Measurements from ENCODE around the gene CLIP4. TPM values are rescaled to one million over a fixed set of nuclear protein-coding genes. Genes with fewer than 3 reads are reported as not detected.
"Not testable (repeated sequence)": the region's sequence is repeated elsewhere in the genome, so short reads cannot be mapped to it uniquely, and the experiment has no call there.

Gene CLIP4
- total RNA-seq, 1 donor from 2014 or later, result 32.8 TPM

DNA sequence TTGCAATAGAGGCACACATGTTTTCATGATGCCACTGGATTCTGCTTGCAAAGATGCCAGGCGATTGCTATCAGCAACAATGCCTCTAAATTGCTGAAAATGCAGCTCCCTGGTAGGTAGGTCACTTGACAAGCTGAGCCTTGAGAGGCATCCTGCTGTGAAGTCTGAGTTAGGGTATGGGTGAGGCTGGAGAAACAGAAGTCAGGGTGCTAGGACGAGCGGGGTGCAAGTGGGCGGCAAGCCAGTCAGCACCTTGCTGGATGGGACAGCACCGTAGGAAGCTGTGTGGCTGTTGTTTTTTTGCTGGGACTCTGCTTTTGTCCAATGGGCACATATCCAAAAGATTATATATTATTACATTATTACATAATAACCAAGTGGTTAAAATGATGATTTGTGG lies 10.5 kb upstream of the CLIP4 start:
- DNase-seq (ENCODE audit: low spot score), result no peak

DNA sequence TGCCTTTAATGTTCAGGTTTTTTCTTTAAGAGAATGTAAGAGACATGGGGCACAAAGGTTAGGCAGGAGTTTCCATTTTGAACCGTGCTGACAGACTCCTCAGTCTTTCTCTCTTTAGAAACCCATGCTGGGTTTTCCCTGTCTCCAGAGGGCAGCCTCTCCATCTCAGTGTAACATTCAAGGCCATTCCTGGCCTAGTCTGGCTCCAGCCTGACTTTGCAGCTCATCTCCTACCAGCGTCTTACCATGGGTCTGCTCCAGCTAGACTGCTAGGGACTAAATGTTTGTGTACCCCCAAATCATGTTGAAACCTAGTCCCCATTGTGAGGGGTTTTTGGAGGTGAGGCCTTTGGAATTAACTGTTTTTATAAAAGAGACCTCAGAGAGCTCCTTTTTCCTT lies 9.8 kb upstream of the CLIP4 start:
- no peak for DNase-seq (ENCODE audit: low spot score)

DNA sequence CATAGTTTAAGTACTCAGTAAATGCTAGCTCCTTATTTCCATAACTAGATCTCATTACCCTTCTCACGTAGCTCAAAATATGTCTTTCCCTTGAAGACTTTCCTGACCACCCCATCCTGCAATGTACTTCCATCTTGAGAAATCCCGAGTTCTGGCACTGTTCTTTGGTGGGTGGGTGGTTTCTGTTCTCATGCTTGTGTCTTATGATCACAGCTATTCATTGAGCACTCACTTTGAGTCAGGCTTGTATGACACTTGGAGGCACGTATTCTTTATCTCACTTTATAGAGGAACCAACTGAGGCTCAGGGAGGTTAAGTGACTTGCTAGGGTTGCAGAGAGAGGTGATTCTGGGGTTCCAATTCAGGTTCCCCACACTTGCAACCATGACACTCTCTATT lies 9.0 kb upstream of the CLIP4 start:
- DNase-seq (ENCODE audit: low spot score), result no peak

DNA sequence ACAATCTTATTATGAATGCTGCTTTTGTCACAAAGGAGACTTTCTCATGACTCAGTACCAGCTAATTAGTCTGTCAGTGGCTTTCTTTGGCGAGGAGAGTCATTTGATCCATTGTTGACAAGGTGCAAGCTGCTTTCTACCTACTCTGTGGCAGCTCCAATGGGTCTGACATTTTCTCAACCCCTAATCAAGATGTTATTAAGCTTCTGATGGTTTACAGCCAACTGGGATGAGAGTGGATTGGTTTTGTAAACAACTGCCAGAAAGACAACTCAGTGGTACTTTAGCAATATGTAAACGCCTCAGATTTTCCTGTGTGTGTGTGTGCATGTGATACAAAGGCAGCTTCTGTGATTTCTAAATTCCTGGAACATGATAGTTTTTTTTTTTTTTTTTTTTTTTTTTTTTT lies 8.2 kb upstream of the CLIP4 start:
- DNase-seq (ENCODE audit: low spot score), result no peak

DNA sequence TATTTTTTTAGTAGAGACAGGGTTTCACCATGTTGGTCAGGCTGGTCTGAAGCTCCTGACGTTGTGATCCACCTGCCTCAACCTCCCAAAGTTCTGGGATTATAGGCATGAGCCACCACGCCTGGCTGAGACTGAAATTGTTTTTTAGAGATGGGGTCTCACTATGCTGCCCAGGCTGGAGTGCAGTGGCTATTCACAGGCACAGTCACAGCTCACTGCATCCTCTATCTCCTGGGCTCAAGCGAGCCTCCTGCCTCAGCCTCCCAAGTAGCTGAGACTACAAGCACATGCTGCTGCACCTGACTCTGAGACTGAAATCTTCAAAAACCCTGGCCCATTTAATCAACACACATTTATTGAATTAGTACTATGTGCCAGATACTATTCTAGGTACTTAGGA lies 7.7 kb upstream of the CLIP4 start:
- DNase-seq (ENCODE audit: low spot score), result not testable (repeated sequence)

DNA sequence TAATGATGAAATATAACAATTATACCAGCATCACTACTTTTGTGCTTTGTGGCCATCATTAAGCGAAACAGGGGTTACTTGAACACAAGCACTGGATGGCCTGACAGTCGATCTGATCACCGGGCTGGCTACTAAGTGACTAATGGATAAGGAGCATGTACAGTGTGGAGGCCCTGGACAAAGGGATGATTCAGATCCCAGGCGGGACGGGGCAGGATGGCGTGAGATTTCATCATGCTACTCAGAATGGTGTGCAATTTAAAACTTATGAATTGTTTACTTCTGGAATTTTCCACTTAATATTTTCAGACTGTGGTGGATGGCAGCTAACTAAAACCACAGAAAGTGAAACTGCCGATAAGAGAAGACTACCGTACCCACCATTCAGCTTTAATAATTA lies 7.0 kb upstream of the CLIP4 start:
- no peak for DNase-seq (ENCODE audit: low spot score)

DNA sequence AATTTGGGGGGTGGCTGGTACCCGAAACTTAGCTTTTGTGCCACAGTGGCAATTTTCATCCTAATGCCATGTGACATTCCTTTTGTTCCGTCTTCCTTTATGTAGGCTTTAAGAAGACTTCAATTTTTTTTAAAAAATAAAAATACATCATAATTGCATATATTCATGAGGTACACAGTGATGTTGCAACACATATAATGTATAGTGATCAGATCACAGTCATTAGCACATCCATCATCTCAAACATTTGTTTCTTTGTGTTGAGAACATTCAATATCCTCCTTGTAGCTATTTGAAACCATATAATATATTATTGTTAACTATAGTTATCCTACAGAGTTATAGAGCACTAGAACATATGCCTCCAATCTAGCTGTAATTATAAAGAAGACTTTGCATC lies 6.0 kb upstream of the CLIP4 start:
- no peak for DNase-seq (ENCODE audit: low spot score)

DNA sequence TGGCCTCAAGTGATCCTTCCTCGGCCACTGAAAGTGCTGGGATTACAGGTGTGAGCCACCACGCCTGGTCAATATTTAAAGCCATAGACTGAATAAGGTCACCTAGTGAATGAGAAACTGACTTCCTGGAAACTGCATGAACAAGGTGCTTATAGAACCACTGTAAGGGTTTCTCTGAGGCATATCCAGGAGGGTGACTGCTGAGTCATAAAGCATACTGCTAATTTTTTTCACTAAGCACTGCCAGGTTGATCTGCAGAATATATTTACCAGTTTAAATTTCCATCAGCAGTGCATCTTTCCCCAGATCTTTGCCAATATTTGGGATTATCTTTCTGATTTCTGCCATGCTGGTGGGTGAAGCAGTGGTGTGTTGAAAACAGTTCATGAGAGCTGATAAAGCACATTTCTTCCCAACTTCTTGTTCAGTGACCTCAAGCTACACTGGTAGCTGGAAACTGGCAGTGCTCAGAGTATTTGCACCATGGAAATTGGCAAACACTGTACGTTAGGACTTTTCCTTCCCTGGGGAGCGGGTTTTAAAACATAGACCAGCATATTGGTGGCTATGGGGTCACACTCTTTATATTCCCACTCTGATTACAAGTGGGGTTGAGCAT lies 4.2 kb upstream of the CLIP4 start:
- DNase-seq (ENCODE audit: low spot score), result no peak

DNA sequence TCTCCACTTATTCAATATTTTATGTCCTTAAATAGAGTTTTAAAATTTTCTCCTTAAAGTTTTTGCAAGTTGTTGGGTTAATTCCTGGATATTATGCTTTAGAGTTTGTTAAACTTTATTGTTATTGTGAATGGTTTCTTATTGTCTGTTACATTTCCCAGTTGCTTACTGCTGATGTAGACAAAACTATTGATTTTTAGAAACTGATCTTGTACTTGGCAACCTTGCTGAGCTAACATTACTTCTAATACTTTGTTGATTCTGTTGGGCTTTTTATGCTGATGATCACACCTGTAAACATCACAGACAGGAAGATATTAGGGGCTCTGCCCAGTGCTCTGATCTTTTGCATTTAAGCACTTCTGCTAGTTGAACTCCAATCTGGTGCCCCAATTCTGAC lies 2.8 kb upstream of the CLIP4 start:
- no peak for DNase-seq (ENCODE audit: low spot score)

DNA sequence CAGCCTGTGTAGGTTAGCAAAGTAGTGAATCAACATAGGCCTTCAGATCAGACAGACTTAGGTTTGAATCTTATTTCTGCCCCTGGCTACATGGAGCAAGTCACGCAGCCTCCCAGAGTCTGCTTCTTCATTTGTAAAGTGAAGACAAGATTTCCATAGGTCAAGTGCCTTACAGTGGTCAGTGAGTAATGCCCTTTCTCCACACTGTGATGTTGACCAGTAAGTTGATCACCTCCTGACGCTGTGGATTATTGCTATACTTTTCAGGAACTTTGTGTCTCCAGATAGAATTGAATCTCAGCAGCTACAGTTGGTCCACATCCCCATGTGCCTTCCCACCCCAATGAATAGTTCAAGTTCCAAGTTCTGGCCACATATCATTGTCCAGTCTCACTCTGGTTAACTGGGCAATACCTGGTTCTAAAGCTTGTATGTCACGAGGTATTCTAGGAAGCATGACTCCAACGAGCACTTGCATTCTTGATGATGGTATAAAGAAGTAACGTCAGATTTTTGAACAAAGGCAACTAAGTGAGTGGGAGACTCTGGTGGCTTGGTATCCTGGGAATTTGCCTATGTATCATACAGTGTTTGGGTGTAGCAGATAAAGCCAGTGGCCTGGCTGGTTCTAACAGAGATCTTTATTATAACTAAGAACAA lies 2.1 kb upstream of the CLIP4 start:
- DNase-seq (ENCODE audit: low spot score), result no peak

DNA sequence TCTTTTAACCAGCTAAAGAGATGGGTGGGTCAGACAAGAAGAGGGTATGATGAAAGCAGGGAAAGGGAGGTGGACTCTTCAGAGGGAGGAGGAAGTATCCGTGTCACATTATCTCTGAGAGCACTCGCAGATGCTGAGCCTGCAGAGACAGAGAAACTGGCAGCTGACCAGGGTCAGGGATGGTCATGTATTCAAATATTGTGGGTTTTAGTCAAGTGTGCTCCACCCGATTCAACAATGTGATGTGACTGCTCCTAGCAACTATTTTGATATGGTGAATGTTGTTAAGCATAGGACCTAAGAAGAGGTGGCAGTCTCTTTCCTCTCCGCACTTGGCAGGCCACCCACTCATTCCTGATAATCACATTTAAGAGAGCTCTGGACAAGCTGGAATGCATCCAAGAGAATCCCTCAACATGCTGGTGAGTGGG lies 1.3 kb upstream of the CLIP4 start:
- peak; percentile 71 for DNase-seq (ENCODE audit: low spot score)

DNA sequence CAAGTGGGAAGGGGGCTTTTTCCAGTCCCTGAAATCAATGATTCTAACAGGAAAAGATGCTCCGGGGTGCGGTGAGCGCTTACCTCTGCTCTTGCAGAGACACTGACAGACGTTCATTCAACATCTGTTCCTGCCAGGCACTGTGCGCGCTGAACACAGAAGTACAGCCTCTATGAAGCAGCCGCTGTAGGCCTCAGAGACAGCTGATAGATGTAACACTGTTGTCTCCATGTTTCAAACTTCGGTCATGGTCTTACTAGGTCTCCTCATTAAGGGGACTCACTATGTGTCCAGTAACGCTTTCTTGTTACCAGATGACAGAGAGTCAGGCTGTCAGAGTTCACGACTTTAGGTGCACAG lies 649 bp upstream of the CLIP4 start:
- no peak for DNase-seq (ENCODE audit: low spot score)

DNA sequence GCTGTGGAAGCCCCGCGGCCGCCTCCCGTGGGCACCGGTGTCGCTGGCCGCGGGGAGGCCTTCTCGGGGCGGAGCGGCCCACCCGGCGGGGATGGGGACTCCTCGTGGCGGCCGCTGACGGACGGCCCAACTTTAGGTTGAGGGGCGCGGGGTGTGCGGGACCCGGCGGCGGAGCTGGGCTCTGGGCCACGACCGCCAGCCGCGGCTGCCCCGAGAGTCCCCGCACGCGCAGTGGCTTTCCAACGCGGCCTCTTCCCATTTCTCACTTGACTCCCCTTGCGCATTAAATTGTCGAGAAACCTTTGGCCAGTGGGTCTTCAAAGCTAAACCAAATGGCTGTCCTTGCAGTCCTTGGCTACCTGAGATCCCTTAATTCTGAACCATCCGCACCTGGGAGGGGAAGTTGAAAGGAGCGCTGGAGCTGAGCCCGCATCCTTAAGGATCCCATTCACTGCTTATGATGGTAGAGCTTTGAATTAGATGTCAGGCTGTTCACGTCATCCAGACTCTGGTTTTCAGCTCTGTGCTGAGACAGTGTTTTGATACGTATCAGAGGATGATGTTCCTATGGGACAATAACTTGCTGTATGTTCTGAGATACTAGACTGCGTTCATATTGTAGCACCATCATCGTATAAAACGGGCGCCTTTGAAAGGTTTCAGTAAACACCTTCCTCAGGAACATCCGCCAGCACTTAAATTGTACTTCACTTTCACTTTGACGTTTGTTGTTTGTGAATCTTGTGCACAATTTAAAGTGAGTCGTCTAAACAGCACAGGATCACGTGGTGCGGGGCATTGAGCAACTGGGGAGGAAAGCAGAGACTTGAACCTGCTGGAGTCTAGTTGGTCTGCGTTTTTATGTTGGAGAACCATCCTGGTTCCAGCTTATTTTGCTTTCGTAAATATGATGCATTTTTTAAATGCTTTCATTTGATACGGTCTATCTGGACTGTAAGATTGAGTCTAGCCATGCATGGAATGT lies 874 bp downstream of the CLIP4 start:
- DNase-seq (ENCODE audit: low spot score), result peak; percentile 73

DNA sequence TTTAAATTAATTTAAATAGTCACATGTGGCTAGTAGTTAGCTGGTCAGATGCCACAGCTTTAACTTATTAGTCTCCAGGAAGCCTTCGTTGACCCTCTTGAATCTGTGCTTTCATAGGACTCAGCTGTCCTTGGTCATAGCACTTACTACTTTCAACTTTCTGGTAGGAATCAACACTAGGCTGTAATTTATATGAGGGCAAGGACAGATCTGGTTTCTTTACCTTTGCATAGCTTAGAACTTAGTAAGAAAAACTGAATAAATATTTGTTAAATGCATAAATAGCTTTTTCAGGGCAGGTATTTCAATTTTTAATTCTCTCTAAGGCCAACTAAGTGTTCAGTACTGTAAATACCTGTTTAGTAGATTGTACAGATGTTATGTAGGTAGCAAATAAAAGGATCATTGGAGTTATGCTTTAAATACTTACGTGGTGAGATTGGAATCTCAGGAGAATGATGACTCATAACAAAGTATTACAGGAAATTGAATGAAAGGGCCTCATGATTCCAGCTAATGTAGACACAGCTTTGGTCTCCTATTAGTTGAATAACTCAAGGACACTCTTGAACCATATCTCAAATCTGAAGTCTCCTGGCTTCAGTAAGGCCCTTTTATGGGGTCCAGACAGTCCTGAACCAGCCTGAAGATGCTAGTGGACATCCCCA lies 2.6 kb downstream of the CLIP4 start:
- DNase-seq (ENCODE audit: low spot score), result no peak

DNA sequence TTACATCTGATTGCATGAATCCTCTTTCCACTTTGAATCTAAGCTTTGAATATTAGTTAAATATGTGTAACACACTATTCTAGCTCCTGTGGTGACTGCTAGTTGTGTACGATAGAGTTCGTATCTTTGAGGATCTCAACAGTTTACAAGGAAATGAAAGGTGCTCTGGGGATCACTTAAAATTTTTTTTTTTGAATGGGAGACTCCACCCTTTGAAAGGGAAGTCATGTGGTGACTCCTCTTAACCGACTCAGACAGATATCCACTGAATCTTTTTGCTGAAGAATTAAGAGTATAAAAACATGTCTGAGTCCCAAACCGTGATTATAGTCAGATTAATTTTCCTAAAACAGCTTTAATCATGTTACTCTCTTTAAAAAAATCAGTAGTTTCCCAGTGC lies 4.0 kb downstream of the CLIP4 start:
- no peak for DNase-seq (ENCODE audit: low spot score)

DNA sequence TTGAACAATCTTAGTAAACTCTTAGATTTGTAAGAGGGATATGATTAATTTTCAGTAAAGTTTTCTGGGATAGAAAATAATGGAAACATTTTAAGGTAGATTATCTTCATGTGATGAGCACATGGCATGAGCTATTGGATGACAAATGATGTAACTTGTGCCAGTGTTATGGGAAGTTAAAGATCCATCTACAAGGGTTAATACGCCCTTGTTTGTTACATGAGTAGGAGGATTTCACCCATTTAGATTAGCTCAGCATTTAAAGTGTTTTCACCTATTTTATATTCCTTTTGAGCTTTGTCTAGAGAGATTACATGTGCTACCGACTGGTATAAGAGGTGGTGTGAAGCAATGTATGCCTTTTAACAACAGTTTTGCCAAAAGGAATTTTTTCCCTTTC lies 5.6 kb downstream of the CLIP4 start:
- no peak for DNase-seq (ENCODE audit: low spot score)

DNA sequence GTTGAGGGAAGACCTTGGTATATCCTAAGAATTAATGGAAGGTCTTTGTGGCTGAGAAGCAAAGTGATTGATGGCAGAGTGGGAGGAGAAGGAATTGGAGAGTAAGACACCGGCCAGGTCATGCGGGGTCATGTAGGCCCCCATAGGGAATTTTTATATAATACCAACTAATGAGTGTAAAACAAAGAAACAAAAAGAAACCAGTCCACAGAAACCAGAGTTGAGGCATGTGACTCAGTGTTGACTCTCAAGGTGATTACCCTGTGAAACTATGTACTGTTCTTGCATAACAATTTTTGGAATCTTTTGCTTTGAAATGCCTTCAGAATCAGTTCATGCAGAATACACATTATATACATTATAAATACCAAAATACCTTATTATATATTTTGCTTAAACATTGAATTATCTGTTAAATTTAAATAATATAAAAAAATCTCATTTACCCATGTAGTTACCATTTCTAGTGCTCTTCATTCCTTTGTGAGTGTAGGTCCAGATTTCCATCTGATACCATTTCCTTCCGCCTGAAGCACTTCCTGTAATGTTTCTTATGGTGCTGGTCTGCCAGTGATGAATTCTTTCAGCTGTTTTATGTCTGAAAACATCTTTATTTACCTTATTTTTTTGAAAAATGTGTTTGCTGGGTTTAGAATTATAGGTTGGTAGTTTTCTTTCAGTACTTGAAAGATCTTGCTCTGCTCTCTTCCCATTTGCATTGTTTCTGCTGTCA lies 8.6 kb downstream of the CLIP4 start:
- no peak for DNase-seq (ENCODE audit: low spot score)

DNA sequence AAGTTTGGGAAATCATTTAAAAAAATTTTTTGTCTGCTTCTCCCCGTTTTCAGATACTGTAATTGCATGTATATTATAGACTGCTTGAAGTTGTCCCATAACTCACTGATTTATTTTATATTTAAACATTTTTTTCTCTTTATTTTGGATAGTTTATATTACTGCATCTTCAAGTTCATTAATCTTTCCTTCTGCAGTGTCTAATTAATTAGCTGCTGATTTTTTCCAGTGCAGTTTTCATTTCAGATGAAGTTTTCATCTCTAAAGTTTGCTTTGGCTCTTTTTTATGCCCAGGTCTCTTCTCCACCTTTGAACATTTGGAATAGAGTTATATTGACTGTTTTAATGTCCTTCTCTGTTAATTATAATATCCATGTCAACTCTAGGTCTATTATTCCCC lies 9.3 kb downstream of the CLIP4 start:
- no peak for DNase-seq (ENCODE audit: low spot score)

DNA sequence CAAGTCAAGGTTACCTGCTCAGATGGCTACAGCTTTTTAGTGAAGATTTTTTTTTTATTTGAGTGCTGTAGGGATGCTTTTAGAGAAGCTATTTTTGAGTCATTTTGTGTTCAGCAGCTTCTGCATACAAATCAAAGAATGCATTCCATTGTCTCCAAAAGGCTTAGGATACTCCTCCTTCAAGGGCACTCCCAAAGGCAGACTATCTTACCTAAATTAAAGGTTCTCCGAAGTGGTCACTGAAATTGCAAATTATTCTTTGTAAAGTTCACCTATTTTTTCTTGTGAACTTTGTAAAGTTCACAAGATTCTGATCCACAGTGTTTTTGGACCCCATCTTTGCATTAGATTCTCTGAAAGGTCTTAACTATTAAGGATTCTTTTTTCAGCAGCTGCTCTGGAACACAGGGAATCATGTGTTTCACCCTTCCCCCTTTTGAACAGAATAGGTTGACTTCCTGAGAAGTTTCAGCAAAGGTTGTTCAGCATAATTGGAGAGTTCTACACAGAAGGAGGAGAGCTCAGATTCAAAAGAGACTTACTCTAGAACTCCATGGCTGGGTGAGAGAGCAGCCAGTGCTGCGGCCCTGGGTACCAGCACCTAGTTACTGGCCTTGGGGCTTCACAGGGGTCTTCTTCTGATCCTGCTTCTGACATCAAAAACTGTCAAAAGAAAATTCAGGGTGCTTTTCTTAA lies 14.5 kb downstream of the CLIP4 start:
- no peak for DNase-seq (ENCODE audit: low spot score)

DNA sequence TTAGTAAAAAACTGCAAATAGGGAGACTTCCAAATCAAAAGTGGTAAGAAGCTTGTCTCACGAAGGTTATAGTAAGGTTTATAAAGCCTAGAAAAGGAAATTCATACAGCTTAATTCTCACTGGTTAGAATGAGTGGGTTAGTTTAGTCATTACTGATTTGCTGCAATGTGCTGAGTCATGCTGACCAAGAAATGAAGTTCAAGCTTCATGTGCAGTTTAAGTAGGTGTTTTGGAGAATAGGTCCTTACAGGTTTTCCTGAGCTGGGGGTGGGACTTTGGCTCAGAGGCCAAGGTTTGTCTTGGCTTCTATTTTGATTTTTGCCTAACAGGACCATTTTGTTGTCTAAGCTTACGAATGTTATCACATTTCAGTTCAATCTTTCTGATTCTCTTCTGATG lies 15.1 kb downstream of the CLIP4 start:
- DNase-seq (ENCODE audit: low spot score), result no peak

DNA sequence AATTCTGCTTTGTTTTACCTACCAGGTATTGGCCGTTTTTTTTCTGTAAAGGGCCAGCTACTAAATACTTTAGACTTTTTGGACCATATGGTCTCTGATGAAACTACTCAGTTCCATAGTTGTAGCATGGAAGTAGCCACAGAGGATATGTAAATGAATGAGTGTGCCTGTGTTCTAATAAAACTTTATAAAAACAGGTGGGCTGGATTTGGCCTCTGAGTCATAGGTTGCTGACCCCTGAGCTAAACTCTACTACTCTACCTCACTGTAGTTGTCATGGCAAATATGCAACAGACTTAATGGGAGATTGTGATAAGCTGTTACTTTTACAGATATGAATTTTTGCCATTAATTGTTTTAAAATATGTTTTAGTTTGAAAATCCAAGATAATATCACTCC lies 19.7 kb downstream of the CLIP4 start:
- DNase-seq (ENCODE audit: low spot score), result no peak

All from ureter (tissue), 1 donor.